Endothelial cell of umbilical vein (primary cell): ENCODE measurements around the gene LRRC14B.

Experiments used
- CTCF ChIP-seq, 2 donors: IDR thresholded peaks; 1 replicate in 1 of 2; 2 replicates in 1 of 2; pipeline ENCODE4 v1.5.1; 2011; ENCODE audit warnings: low read length in 2 of 2, mild to moderate bottlenecking in 2 of 2, moderate library complexity in 2 of 2, control low read depth in 1 of 2, inconsistent platforms in 1 of 2, low read depth in 1 of 2; ENCODE audit not compliant: insufficient read depth in 1 of 2; ENCODE audit errors: extremely low read depth in 1 of 2
- EZH2 ChIP-seq: IDR thresholded peaks from 2 replicates; pipeline ENCODE4 v1.6.1; 2012; ENCODE audit warnings: borderline replicate concordance, low read depth, mild to moderate bottlenecking, moderate library complexity, low read length, inconsistent platforms; ENCODE audit not compliant: severe bottlenecking
- MYC ChIP-seq: IDR thresholded peaks from one replicate; pipeline ENCODE4 v1.6.1; 2011; ENCODE audit warnings: mild to moderate bottlenecking, low read depth, low read length
- POLR2A ChIP-seq: IDR thresholded peaks from 2 replicates; pipeline ENCODE4 v1.6.1; 2012; ENCODE audit warnings: low read depth, mild to moderate bottlenecking, control low read depth, low read length
- POLR2AphosphoS5 ChIP-seq: IDR thresholded peaks from 2 replicates; pipeline ENCODE4 v1.6.1; 2012; ENCODE audit warnings: low read depth, mild to moderate bottlenecking, control low read depth, low read length, moderate library complexity; ENCODE audit not compliant: insufficient read depth

- no peak for TF ChIP-seq MYC
- no peak for TF ChIP-seq EZH2
- TF ChIP-seq CTCF (IDR thresholded peaks at IDR 0.05; ENCODE audit: extremely low read depth in 1 of 2, insufficient read depth in 1 of 2, low read depth in 1 of 2, low read length in 2 of 2) = no peak
- no peak for TF ChIP-seq POLR2A
- no peak for TF ChIP-seq POLR2AphosphoS5
These were observed 13.2 kb downstream of the LRRC14B start for GRCh38 chr5:204462-204861.
